Type B pancreatic cell (in vitro differentiated cells): ENCODE results near the gene FGFR2. TPM values are rescaled to one million over a fixed set of nuclear protein-coding genes. Genes with fewer than 3 reads are reported as not detected.

Source experiments
- DNase-seq: peaks from one replicate; pipeline ENCODE4 v3.0.0; 2021; ENCODE audit warnings: mixed read lengths; ENCODE audit not compliant: unreplicated experiment; ENCODE audit errors: extremely low spot score
- H3K27ac Mint-ChIP-seq: 2 replicates; pipeline ENCODE4 v1.8.0; 2021; ENCODE audit warnings: mild to moderate bottlenecking, mixed read lengths
- H3K27me3 Mint-ChIP-seq: 2 replicates; pipeline ENCODE4 v1.8.0; 2021; ENCODE audit warnings: mixed read lengths
- H3K36me3 Mint-ChIP-seq: 2 replicates; pipeline ENCODE4 v1.8.0; 2021; ENCODE audit warnings: mixed read lengths
- H3K4me1 Mint-ChIP-seq: one replicate; pipeline ENCODE4 v1.8.0; 2021; ENCODE audit warnings: mixed read lengths; ENCODE audit not compliant: unreplicated experiment
- H3K4me3 Mint-ChIP-seq: 2 replicates; pipeline ENCODE4 v1.8.0; 2021; ENCODE audit warnings: mild to moderate bottlenecking, mixed read lengths
- H3K9me3 Mint-ChIP-seq: 2 replicates; pipeline ENCODE4 v1.8.0; 2021; ENCODE audit warnings: mixed read lengths
- CTCF ChIP-seq: fragments of 200-600 bp; sonication (generic); conservative IDR thresholded peaks from 2 replicates; pipeline ENCODE4 v1.5.0; 2021; ENCODE audit warnings: antibody characterized with exemption, mild to moderate bottlenecking
- total RNA-seq: library from RNA; stranded (reverse); gene quantifications from 2 replicates; pipeline ENCODE4 v1.2.1, GENCODE V29; 2021; ENCODE audit warnings: low replicate concordance

The FGFR2 gene
- total RNA-seq, 1 donor from 2014 or later = 173 TPM

GRCh38 chr10:121428867-121429266 lies 169.4 kb downstream of the FGFR2 start:
- DNase-seq = no peak
- H3K36me3 Mint-ChIP-seq = no peaks in the 10 kb centered on the region
- no peak for TF ChIP-seq CTCF
- H3K27me3 Mint-ChIP-seq = no peaks in the 10 kb centered on the region
- H3K4me3 Mint-ChIP-seq = no peak overlapping the region
- H3K4me1 Mint-ChIP-seq = peaks cover 4% of the 10 kb centered on the region
- no peak overlapping the region for H3K27ac Mint-ChIP-seq
- no peaks in the 10 kb centered on the region for H3K9me3 Mint-ChIP-seq
